Forelimb muscle (tissue), 1 donor: ENCODE results near the gene CLMP. TPM values are rescaled to one million over a fixed set of nuclear protein-coding genes. Genes with fewer than 3 reads are reported as not detected.

ENCODE experiments used
- DNase-seq: peaks from one replicate; pipeline ENCODE4 v3.0.0-alpha.2; 2013; ENCODE audit warnings: low read depth
- polyA plus RNA-seq: library from polyadenylated mRNA; unstranded; fragments of 120-200 nt; gene quantifications from one replicate; pipeline ENCODE4 v1.2.1, GENCODE V29; 2013; ENCODE audit not compliant: insufficient read length

The CLMP gene
- polyA plus RNA-seq, 1 donor: 12.0 TPM

DNA sequence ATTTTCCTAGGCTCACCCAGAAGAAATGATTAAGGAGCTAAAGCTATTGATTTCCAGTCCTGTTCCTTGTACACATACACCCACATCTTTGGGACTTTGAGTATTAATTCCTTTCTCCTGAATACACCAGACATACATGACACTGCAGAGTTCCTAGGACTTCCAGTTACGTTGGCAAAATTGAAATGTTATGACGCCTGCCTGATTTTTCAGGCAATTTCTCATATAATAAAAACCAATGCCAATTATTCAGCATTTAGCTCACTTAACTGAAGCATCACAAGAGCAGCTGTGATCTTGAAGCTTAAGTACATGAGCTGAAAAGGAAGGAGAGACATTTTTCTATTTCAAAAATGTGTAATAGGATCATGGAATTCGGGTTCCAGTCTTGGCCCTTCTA lies 4.5 kb downstream of the CLMP start:
- no peak for DNase-seq

DNA sequence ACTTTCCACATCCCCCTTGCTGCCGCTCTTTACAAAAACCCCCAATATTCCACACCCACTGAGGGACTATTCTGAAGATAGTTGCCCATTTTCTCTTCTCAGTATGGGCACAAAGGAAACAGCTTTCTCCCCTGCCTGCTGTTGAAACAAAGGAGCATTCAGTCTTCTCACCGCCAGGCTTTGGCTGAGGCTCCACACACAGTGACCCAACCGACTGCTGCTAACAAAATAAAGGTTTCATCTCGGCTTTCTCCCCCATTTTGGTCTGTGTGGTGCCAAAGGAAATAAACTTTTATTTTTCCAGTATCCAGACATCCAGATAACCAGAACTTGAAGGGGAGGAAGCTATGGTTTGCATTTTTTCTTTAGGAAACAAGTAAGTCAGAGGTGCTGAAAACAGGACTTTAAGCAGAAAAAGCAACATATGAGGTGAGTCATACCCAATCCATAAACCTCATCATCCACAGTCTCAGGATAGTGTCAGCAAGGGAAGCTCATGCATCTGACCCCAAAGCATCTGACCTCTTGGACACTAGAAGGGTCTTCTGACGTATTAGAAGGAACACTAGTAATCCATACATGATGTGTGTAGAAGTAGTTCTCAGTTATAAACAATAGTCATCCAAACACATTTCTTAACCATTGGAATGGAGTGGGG lies 6.4 kb downstream of the CLMP start:
- no peak for DNase-seq

DNA sequence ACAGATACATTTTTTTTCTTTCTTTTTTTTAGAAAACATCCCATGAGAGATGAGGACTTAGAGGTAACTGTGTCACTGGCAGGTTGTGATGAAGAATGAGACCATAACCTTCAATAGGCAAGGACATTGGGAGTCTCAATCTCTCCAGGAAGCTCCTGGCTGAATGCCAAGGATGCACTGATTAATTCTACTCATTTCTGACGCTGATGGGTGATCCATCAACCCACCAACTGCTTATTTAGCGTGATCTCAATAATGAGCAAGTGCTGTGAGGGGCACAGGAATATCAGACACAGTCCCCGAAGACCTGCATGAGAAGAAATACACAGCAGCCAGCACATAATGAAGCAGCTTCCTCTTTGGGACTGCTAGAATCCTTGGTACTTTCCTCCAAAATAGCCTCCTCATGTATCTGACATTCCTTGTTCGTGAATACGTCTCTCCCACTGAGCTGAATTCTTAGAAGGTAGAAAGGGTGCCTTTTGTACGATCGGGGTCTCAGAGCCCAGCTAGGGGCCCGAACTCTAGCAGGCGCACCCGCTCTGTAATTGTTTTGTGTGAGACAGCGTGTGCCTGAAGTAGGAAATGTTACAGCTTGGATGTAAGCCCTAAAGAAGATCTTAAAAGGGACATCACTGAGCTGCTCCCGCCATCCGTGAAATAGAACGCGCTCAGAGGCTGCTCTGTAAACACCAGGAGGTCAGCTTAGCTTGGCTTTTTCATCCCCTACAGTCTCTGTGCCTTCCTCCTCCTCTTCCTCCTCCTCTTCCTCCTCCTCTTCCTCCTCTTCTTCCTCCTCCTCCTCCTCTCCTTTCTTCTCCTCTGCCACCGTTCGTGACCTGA lies 7.2 kb downstream of the CLMP start:
- no peak for DNase-seq

DNA sequence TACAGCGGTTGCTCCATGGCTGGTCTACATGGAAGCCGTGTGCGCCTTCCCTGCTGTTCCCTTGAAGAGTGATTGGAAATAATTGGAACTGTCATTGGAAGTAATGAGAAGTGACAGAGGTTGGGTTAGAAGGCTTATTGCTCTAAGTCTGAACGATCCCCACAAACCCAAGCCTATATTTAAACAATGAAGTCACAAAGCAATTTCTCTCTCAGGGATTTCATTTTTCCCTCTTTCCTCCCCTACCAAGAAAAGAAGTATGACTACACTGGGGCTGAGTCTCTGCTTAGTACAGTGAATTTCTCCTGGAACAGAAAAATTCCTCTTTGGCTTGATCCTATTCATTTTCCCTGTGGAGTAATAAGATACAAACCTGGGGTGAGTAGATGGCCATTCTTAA lies 7.8 kb downstream of the CLMP start:
- DNase-seq: no peak

DNA sequence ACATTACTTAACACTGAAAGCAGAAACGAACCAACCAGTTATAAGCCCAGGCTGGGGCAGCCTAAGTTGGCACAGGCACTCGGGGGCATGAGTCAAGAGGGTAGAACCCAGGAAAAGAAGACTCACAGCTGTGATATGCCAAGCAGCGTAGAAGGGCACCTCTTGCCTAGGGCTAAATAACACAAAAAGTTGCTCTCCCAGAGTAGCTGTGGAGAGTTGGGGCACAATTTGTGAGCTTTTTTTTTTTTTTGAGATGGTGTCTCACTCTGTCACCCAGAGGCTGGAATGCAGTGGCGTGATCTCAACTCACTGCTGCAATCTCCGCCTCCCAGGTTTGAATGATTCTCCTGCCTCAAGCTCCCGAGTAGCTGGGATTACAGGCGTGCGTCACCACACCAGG lies 8.8 kb downstream of the CLMP start:
- DNase-seq: no peak

DNA sequence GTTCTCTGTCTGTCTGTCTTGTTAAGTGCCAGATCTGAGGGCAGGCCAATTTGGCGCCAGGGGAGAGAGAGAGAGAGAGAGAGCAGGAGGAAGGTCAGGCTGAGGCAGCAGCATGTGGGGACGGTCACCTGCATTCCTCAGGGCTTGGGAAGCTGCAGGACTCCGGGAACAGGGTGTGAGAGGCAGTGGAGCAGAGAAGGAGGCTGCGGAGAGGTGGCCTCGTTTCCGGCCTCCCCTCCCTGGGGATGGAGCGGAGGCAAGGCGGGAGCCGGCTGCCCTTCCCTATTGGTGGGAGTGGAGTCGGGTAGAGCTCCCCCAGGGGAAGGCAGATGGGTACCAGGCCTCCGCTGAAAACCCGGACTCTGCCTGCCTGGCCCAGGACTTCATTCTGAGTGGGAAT lies 9.7 kb downstream of the CLMP start:
- DNase-seq: no peak

DNA sequence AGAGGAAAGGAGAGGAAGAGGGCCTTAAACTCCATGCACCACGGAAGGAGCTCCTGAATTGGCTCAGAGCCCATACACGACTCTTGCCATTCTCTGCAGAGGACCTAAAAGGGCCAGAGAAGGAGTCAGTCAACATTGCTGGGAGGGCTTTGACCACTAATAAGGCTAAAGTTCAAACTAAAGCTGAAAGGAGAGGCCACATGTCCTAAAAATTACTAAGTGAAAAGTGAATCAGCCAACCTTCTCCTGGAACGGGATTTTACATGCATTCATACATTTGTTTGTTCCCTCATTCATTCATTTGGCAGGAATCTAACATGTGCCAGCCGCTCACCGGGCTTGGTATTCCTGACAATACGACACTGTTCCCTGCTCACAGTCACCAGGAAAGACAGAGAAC lies 10.5 kb downstream of the CLMP start:
- DNase-seq: no peak

DNA sequence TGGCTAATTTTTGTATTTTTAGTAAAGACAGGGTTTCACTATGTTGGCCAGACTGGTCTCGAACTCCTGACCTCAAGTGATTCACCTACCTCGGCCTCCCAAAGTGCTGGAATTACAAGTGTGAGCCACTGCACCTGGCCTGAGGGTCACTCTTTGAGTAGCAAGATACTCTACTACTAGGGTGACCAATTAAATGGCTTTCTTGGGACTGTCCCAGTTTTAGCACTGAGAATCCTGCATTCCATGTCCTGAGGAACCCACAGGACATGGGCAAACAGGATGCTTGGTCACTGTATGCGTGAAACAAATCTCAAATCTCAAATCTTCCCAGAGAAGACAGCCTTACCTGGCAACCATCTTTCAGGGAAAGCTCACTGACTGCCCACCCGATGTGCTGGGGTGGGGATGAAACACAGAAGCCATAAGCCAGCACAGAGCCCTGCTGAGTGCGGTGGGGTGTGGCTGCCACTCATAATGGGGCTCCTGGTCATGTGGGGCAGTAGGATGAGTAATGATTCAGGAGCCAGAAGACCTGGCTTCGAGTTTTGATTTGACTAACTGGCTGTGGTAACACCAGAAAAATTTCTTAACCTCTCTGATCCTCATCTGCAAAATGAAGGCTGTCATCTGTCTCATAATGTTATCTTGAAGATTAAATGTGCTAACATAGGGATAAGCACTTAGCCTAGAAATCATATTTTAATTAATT lies 11.5 kb downstream of the CLMP start:
- no peak for DNase-seq

DNA sequence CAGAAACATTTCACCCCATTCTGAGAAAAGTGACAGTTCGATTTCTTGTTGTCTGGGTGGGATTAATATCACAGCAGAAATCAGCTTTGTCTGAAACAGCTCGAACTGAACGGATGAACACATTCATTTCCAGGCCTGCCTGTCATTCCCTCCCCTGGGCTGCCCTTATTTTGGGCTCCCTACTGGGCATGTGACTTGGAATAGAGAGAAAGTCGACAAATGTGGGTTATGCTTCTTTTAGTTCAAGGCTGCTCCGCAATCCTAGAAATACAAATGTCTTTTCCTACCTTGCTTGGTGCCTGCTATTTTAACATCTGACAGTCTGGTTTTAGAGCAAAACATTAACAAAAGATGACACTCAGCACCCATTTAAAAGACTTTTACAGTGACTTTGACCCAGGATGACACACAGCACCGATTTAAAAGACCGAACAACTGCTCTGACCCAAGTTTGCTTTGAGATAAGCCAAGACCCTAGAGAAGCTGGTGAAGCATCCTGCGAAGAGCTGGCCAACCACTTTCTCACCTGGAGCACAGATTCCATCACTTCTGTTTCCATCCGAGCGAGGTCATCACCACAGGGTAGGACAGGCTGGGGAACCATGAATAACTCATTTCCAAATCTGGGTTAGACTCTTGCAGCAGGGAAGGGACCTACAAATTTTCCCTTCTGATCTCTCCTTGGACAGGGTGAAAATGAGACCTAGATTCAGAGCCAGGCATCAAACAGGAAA lies 13.1 kb downstream of the CLMP start:
- DNase-seq: no peak

DNA sequence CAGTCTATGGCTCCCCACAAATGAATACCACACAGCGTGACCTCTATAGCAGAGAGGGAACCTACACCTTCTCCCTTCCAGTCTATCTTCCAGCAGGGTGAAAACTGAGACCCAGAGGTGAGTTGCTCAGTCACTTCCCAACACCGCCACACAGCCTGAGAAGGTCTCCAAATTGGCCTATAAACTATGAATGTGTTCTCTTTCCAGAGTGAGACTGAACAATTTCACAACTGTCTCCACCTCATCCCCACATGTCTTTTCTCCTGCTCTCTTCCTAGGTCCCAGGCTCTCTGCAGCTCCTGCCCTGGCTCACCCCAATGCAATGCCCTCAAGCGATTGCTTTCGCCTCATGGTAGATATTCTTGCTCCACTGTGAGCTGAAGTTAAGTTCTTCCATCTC lies 14.0 kb downstream of the CLMP start:
- DNase-seq: no peak

DNA sequence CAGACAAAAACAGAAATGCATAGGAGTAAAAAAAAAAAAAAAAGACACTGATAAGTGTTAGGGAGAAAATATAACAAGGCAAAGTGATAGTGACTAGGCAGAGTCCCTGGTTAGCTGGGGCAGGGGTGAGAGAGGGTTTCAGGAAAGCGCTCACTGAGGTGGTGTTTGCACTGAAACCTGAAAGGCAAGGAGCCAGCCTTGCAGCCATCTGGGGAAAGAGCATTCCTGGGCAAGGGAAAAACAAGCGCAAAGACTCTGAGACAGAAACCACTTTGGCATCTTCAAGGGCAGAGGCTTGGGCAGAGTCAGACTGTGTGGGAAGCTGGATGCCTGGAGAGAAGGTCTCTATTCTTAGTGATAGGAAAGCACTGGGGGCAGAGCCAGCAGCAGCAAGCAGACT lies 14.5 kb downstream of the CLMP start:
- no peak for DNase-seq

DNA sequence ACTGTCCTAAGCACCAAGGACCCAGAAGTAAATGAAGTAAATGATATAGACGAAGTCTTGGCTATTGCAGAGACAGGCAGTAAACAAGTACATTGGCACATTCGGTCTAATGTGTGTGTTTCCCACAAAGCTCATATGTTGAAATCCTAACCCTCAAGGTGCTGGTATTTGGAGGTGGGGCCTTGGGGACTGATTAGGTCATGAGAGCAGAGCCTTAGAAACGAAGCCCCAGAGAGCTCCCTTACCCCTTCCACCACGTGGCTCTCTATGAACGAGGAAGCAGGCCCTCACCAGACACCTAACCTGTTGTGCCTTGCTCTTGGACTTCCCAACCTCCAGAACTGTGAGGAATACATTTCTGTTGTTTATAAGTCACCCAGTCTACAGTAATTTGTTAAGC lies 14.9 kb downstream of the CLMP start:
- no peak for DNase-seq

DNA sequence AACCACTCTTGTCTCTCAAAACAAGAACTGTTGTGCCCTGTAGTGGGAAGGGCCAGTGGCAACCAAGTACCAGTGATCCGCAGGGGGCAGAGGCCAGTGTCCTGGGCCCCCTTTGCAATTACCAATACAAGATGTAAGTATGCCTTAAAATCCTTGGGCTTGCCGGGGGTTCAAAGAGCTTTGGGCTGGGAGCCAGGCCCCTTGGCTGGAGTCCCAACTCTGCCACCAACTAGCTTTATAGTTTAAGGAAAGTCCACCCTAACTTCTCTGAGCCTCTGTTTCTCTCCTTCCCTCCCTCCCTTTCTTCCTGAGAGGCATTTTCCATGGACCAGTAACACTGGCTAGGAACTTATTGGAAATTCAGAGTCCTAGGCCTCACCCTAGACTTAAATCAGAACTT lies 15.5 kb downstream of the CLMP start:
- no peak for DNase-seq

DNA sequence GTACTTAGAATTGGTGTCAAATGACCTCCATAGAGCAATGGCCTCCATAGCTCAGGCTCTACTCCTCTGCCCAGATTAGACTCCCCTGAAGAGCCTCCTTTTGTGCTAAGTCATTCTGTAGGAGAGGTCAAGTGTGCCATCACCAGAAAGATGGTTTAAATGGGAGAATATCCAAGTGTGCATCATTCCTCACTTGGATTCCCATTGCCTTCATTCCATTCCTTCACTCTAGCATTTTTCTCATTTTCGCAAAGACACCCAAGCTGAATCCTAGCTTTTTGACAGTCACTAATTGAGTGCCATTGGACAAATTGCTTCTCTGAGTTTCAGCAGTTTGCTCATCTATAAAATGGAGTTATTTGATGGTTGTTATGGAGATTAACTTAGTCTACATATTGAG lies 16.9 kb downstream of the CLMP start:
- DNase-seq: no peak

DNA sequence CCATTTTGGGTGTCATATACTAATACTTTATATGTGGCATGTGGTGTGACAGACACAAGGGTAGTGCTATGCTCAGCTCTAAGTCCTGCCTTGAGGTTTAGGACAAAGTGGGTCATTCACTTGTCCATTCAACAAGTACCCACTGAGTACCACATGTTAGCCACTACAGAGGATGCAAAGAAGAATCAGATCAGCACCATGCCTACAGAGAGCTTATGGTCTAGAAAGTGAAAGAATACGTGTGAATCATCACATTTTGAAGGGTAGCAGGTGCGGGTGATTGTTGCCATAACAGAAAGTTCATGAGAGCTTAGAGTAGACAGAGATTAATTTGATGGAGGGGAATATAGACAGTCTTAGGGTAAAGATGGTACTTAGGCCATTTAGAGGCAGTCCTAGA lies 18.3 kb downstream of the CLMP start:
- no peak for DNase-seq

DNA sequence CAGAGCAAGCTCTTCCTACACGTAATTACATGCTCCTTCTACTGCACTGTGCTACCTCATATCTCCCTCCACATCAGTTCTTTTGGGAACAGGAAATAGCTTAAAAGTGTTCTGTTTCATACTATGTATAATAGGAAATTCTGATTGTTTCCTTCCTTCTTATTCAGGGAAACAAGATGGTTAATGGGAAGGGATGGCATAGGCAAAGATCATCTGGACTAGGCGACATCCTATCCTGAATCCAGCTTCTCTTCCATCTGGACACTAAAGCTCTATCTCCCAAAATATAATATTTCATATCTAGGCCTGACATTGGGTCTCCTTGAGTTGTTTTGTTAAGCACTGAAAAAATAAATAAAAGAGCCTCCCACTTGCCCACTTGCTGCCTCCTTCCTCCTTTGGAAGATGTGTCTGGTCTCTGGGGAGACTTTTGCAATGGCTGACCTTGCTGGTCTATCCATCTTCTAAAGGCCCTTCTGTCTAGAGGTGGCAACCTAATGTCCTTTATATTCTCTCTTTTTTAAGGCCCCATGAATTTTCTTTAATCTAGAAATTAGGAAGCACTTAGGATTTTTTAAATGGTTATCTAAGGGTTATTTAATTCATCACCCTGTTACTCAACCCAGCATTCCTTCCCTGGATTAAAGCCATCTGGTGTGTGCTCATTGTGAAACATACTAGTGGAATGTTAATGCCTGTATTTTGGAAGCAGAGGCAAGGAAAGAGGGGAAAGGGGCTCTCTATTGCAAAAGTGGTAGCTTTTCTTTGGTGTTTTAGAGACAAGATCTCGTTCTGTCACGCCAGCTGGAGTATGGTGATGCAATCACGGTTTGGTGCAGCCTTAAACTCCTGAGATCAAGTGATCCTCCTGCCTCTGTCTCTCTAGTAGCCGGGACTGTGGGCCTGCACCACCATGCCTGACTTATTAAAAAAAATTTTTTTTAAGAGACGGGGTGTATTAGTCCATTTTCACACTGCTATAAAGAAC lies 20.6 kb downstream of the CLMP start:
- peak; percentile 71 for DNase-seq

DNA sequence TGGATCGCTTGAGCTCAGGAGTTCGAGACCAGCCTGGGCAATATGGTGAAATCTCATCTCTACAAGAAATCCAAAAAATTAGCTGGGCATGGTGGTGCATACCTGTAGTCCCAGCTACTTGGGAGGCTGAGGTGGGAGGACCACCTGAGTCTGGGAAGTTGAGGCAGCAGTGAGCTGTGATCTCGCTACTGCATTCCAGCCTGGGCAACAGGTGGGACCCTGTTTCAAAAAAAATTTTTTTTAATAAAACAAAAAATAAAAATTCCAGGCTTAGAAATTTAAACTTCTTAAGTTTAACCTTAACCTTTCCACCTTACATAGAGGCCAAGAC lies 21.2 kb downstream of the CLMP start:
- no peak for DNase-seq

DNA sequence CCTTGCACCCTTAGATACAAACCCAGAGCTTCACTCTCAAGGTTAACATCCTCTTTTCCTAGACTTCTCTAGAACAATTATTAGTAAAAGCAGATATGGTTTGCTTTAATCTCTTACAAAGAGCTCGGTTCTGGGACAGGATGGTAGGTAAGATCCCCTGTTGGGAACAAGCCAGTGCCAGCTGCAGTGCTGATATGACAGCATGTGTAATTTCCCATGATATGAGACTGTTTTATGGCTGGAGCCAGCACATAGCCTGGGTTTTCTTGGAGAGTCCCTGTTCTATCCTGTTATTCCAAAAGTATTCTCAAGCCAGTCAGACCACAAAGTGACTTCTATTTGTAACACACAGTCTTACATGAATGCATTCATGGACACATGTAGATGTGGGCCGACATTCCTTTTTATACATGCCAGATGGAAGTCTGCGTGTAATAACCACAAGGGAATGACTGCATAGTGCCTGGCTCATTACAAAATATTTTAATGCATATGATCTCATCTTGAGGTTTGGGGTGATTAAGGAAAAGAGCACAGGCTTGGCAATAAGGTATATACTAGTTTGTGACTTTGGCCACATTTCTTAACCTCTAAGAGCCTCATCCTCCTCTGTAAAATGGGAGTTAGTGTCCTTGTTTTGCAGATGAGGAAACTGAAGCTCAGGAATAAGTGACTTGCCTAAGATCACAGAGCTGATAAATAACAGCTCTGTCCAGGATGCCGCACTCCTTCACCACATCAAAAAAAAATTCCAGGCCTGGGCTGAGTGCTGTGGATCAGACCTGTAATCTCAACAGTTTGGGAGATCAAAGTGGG lies 21.8 kb downstream of the CLMP start:
- no peak for DNase-seq

DNA sequence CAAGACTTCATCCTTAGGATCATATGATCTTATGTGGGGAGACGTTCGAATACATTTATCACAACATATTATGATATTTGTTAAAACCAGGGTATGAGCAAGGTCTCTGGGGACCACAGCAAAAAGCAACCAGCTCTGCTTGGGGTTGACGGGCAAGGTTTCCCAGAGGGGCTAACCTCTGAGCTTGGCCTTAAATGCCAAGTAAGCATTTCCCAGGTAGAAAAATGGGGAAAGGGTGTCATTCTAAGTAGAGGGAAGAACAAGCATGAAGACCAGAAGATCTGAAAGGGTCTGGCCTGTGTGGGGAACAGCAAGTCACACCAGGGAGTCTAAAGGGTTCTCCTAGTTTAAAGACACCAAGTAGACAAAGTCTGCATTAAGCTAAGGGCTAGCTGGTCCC lies 24.1 kb downstream of the CLMP start:
- no peak for DNase-seq

DNA sequence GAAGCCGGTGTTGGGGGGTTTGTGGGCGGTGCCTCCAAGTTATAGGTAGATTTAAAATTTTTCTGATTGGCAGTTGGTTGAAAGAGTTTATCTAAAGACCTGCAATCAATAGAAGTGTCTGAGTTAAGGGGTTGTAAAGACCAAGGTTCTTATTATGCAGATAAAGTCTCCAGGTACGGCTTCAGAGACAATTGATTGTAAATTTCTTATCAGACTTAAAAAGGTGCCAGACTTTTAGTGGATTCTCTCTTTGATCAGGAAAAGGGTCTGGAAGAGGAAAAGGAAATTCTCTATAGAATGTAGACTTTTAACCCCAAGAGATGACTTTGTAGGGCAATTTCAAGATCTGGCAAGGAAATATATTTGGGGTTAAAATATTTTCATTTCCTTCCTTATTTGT lies 25.2 kb downstream of the CLMP start:
- DNase-seq: no peak
